Sigmoid colon (tissue), 4 donors: ENCODE measurements around the gene CTSD.

Experiments used
- EP300 ChIP-seq, 4 donors: sonication (generic); formaldehyde crosslinking; IDR thresholded peaks; one replicate each; pipeline ENCODE4 v1.6.1; 2017; ENCODE audit warnings: antibody characterized with exemption in 4 of 4
- POLR2A ChIP-seq, 2 donors: fragments of 450-650 bp; IDR thresholded peaks; one replicate each; pipeline ENCODE4 v1.6.1; 2016; ENCODE audit warnings: antibody characterized with exemption in 2 of 2, mild to moderate bottlenecking in 2 of 2, moderate library complexity in 2 of 2
- TF ChIP-seq, protein P1 (sequence below), 4 experiments: fragments of 450-650 bp in 3 of 4; fragments of 200-600 bp in 1 of 4; IDR thresholded peaks; one replicate each; pipeline ENCODE4 v1.5.1; 2016 to 2019; ENCODE audit warnings: antibody characterized with exemption in 4 of 4, mild to moderate bottlenecking in 3 of 4, moderate library complexity in 2 of 4

DNA sequence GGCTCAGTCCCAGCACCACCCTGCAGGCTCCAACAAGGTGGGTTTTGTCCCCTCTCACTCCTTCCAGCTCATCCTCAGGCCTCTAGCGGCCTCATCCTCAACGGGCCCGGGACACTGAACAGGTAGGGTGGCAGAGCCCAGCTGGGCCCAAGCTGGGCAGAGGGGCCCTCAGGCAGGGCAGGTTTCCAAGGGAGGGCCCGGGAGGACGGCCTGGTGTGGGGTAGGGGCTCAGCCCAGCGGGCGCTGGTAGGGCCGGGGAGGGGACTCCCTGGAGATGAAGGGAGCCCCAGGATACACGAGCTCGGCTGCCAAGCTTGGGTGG, 10.9 kb downstream of the CTSD start:
- no peak for TF ChIP-seq POLR2A (IDR thresholded peaks at IDR 0.05)
- TF ChIP-seq, protein P1, sequence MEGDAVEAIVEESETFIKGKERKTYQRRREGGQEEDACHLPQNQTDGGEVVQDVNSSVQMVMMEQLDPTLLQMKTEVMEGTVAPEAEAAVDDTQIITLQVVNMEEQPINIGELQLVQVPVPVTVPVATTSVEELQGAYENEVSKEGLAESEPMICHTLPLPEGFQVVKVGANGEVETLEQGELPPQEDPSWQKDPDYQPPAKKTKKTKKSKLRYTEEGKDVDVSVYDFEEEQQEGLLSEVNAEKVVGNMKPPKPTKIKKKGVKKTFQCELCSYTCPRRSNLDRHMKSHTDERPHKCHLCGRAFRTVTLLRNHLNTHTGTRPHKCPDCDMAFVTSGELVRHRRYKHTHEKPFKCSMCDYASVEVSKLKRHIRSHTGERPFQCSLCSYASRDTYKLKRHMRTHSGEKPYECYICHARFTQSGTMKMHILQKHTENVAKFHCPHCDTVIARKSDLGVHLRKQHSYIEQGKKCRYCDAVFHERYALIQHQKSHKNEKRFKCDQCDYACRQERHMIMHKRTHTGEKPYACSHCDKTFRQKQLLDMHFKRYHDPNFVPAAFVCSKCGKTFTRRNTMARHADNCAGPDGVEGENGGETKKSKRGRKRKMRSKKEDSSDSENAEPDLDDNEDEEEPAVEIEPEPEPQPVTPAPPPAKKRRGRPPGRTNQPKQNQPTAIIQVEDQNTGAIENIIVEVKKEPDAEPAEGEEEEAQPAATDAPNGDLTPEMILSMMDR (IDR thresholded peaks at IDR 0.05), result no peak
- TF ChIP-seq EP300 (IDR thresholded peaks at IDR 0.05), result no peak
